ENCODE results near the gene TRIM17. TPM values are rescaled to one million over a fixed set of nuclear protein-coding genes. Genes with fewer than 3 reads are reported as not detected.

Gene TRIM17
- total and polyA plus RNA-seq, 2 donors from 2014 or later: 1.3 to 6.5 TPM

DNA sequence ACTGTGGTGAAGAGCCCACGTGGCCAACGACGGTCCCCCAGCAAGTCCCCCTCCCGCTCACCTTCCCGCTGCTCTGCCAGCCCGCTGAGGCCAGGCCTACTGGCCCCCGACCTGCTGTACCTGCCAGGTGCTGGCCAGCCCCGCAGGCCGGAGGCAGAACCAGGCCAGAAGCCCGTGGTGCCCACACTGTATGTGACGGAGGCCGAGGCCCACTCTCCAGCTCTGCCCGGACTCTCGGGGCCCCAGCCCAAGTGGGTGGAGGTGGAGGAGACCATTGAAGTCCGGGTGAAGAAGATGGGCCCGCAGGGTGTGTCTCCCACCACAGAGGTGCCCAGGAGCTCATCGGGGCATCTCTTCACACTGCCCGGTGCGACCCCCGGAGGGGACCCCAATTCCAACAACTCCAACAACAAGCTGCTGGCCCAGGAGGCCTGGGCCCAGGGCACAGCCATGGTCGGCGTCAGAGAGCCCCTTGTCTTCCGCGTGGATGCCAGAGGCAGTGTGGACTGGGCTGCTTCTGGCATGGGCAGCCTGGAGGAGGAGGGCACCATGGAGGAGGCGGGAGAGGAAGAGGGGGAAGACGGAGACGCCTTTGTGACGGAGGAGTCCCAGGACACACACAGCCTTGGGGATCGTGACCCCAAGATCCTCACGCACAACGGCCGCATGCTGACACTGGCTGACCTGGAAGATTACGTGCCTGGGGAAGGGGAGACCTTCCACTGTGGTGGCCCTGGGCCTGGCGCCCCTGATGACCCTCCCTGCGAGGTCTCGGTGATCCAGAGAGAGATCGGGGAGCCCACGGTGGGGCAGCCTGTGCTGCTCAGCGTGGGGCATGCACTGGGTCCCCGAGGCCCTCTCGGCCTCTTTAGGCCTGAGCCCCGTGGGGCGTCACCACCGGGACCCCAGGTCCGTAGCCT is 56.8 kb downstream of the TRIM17 start:
- no peak overlapping the region for H3K9ac ChIP-seq (ENCODE audit: low read length in 3 of 3)
- no peaks in the 10 kb centered on the region for H3K9me3 ChIP-seq (ENCODE audit: control insufficient read depth in 2 of 3, insufficient read depth in 1 of 3, low read length in 3 of 3)
- no peaks in the 10 kb centered on the region for H3K4me1 ChIP-seq (ENCODE audit: control insufficient read depth in 2 of 3, insufficient read depth in 2 of 3, low read depth in 1 of 3, low read length in 3 of 3)
- intact Hi-C loops (cut with DNase I): no loop called here
- H3K27ac ChIP-seq (ENCODE audit: low read depth in 2 of 2, low read length in 2 of 2): no peak overlapping the region
- H3K27me3 ChIP-seq (ENCODE audit: control insufficient read depth, insufficient read depth, low read length): no peaks in the 10 kb centered on the region
- FAIRE-seq: no peak
- no peak overlapping the region for H3K4me3 ChIP-seq (ENCODE audit: low read length in 3 of 3)
- H3K36me3 ChIP-seq (ENCODE audit: control insufficient read depth in 2 of 3, insufficient read depth in 3 of 3, low read length in 3 of 3): no peaks in the 10 kb centered on the region
- TF ChIP-seq, protein P1, sequence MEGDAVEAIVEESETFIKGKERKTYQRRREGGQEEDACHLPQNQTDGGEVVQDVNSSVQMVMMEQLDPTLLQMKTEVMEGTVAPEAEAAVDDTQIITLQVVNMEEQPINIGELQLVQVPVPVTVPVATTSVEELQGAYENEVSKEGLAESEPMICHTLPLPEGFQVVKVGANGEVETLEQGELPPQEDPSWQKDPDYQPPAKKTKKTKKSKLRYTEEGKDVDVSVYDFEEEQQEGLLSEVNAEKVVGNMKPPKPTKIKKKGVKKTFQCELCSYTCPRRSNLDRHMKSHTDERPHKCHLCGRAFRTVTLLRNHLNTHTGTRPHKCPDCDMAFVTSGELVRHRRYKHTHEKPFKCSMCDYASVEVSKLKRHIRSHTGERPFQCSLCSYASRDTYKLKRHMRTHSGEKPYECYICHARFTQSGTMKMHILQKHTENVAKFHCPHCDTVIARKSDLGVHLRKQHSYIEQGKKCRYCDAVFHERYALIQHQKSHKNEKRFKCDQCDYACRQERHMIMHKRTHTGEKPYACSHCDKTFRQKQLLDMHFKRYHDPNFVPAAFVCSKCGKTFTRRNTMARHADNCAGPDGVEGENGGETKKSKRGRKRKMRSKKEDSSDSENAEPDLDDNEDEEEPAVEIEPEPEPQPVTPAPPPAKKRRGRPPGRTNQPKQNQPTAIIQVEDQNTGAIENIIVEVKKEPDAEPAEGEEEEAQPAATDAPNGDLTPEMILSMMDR (IDR thresholded peaks at IDR 0.05; ENCODE audit: borderline replicate concordance, extremely low read depth, insufficient read depth): no peak
- DNase-seq: peak in 1 of 5 donors; percentile 53

- no peaks in the 10 kb centered on the region for H3K36me3 ChIP-seq (ENCODE audit: control insufficient read depth in 2 of 3, insufficient read depth in 3 of 3, low read length in 3 of 3)
- H3K4me1 ChIP-seq (ENCODE audit: control insufficient read depth in 2 of 3, insufficient read depth in 2 of 3, low read depth in 1 of 3, low read length in 3 of 3): no peaks in the 10 kb centered on the region
- H3K9me3 ChIP-seq (ENCODE audit: control insufficient read depth in 2 of 3, insufficient read depth in 1 of 3, low read length in 3 of 3): no peaks in the 10 kb centered on the region
- intact Hi-C loops (cut with DNase I): no loop called here
- no peak overlapping the region for H3K27ac ChIP-seq (ENCODE audit: low read depth in 2 of 2, low read length in 2 of 2)
- TF ChIP-seq, protein P1 (IDR thresholded peaks at IDR 0.05; ENCODE audit: borderline replicate concordance, extremely low read depth, insufficient read depth): no peak
- no peak overlapping the region for H3K9ac ChIP-seq (ENCODE audit: low read length in 3 of 3)
- no peak for DNase-seq
- FAIRE-seq: no peak
- no peaks in the 10 kb centered on the region for H3K27me3 ChIP-seq (ENCODE audit: control insufficient read depth, insufficient read depth, low read length)
- H3K4me3 ChIP-seq (ENCODE audit: low read length in 3 of 3): no peak overlapping the region
Observed at GRCh38 chr1:228358764-228359612, 57.7 kb downstream of the TRIM17 start.

DNA sequence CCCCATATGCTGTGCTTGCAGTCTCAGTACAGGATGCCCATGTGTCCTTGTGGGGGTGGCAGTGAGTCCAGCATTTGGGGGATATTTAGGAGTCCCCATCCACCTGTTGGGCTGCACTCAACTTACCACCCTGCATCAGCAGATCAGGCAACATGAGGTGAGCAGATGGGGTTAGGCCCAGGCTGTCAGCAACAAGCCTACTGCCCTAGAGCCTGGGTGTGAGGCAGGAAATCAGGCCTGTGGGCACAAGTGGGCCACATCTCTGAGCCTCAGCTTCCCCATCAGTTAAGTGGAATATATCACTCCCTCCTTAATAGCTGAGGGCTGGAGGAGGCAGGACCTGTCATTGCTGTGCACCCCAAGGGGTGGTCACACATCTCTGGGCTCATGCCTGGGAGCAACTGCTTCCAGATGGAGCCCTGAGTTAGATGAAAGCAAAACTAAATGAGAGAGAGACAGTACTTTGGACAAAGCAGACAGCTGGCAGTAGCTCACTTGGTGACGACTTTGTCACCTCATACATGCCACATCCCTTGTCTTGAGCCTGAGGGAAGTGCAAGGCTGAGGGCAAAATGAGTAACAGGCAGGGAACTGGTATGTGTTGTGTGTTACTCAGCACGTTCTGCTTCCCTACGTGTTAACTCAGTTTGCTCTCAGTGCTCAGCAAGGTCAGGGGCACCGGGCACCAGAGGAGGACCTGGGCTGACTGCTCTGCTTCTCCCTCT is 58.5 kb downstream of the TRIM17 start:
- no peak overlapping the region for H3K9ac ChIP-seq (ENCODE audit: low read length in 3 of 3)
- TF ChIP-seq, protein P1 (IDR thresholded peaks at IDR 0.05; ENCODE audit: borderline replicate concordance, extremely low read depth, insufficient read depth): no peak
- no peak overlapping the region for H3K27ac ChIP-seq (ENCODE audit: low read depth in 2 of 2, low read length in 2 of 2)
- FAIRE-seq: no peak
- H3K4me1 ChIP-seq (ENCODE audit: control insufficient read depth in 2 of 3, insufficient read depth in 2 of 3, low read depth in 1 of 3, low read length in 3 of 3): no peaks in the 10 kb centered on the region
- DNase-seq: no peak
- intact Hi-C loops (cut with DNase I): no loop called here
- no peaks in the 10 kb centered on the region for H3K27me3 ChIP-seq (ENCODE audit: control insufficient read depth, insufficient read depth, low read length)
- no peaks in the 10 kb centered on the region for H3K36me3 ChIP-seq (ENCODE audit: control insufficient read depth in 2 of 3, insufficient read depth in 3 of 3, low read length in 3 of 3)
- H3K4me3 ChIP-seq (ENCODE audit: low read length in 3 of 3): no peak overlapping the region
- H3K9me3 ChIP-seq (ENCODE audit: control insufficient read depth in 2 of 3, insufficient read depth in 1 of 3, low read length in 3 of 3): no peaks in the 10 kb centered on the region

Small RNAs within 50 kb of the gene (microRNA-seq; reads per million reads assigned to microRNA genes)
- not detected for gene MIR4666A
- not detected for gene MIR6742

Other genes with a start within 250 kb of the TRIM17 start
- gene OBSCN, start 208.8 kb downstream of the TRIM17 start, total RNA-seq: 30.0 TPM
- 14.5 TPM for gene OBSCN, start 208.8 kb downstream of the TRIM17 start, polyA plus RNA-seq (ENCODE audit: insufficient read depth, low read depth, low replicate concordance)
- gene TRIM11, start 10.0 kb downstream of the TRIM17 start, total RNA-seq: 24.2 TPM
- 10.9 TPM for gene TRIM11, start 10.0 kb downstream of the TRIM17 start, polyA plus RNA-seq (ENCODE audit: insufficient read depth, low read depth, low replicate concordance)
- gene RNF187, start 70.5 kb upstream of the TRIM17 start, total RNA-seq: 137 TPM
- 85.2 TPM for gene RNF187, start 70.5 kb upstream of the TRIM17 start, polyA plus RNA-seq (ENCODE audit: insufficient read depth, low read depth, low replicate concordance)